ENCODE results near the gene ASTN2. TPM values are rescaled to one million over a fixed set of nuclear protein-coding genes. Genes with fewer than 3 reads are reported as not detected.

The ASTN2 gene
- polyA plus RNA-seq, 1 experiment: 12.8 TPM

- CTCF ChIA-PET: interaction anchor here (1.2 kb wide), 1 partner anchor 47 kb away, joined by 3 read pairs; no protein-coding TSS in a partner anchor
- TF ChIP-seq, protein P1, sequence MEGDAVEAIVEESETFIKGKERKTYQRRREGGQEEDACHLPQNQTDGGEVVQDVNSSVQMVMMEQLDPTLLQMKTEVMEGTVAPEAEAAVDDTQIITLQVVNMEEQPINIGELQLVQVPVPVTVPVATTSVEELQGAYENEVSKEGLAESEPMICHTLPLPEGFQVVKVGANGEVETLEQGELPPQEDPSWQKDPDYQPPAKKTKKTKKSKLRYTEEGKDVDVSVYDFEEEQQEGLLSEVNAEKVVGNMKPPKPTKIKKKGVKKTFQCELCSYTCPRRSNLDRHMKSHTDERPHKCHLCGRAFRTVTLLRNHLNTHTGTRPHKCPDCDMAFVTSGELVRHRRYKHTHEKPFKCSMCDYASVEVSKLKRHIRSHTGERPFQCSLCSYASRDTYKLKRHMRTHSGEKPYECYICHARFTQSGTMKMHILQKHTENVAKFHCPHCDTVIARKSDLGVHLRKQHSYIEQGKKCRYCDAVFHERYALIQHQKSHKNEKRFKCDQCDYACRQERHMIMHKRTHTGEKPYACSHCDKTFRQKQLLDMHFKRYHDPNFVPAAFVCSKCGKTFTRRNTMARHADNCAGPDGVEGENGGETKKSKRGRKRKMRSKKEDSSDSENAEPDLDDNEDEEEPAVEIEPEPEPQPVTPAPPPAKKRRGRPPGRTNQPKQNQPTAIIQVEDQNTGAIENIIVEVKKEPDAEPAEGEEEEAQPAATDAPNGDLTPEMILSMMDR (IDR thresholded peaks at IDR 0.05; ENCODE audit: insufficient read depth, low read depth, low read length): no peak
- no peak for DNase-seq (ENCODE audit: low read depth)
- Histone ChIP-seq H3K36me3 (ENCODE audit: control insufficient read depth, insufficient read depth, low read length) (no peaks in the 10 kb centered on the region), H3K4me3 (ENCODE audit: low read depth, low read length) (no peak overlapping the region), H3K27me3 (ENCODE audit: control insufficient read depth, insufficient read depth, low read length) (no peaks in the 10 kb centered on the region; the same call in 1 of the 2 replicates)
- POLR2A ChIA-PET: interaction anchor here (1.2 kb wide), 1 partner anchor 9 kb away, joined by 3 read pairs; no protein-coding TSS in a partner anchor
Observed at GRCh38 chr9:116907989-116908388, 506.9 kb downstream of the ASTN2 start.

GRCh38 chr9:116905171-116905588 lies 509.7 kb downstream of the ASTN2 start:
- no peak for DNase-seq (ENCODE audit: low read depth)
- POLR2A ChIA-PET: no interaction called here
- CTCF ChIA-PET: interaction anchor here (1.1 kb wide), 1 partner anchor 19 kb away, joined by 3 read pairs; no protein-coding TSS in a partner anchor
- Histone ChIP-seq H3K36me3 (ENCODE audit: control insufficient read depth, insufficient read depth, low read length) (no peaks in the 10 kb centered on the region), H3K4me3 (ENCODE audit: low read depth, low read length) (no peak overlapping the region), H3K27me3 (ENCODE audit: control insufficient read depth, insufficient read depth, low read length) (no peaks in the 10 kb centered on the region; the same call in 1 of the 2 replicates)
- TF ChIP-seq, protein P1 (IDR thresholded peaks at IDR 0.05; ENCODE audit: insufficient read depth, low read depth, low read length): no peak

DNA sequence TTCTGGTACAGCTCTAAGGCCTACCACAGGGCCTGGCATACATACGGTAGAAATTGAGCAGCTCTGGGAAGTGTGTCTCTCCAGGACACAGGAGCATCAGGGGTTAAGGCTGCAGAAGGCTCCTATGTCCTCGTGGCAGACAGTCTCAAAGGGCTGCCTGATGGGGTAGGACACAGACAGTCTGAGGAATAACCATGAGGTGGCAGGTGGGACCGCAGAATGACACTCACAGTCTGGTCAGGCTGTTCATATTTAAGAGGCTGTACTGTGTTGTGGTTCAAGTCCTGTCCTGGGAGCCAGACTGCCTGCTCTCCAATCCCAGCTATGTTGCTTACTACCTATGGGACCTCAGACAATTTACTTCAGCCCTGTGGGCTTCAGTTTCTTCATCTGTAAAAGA lies 510.7 kb downstream of the ASTN2 start:
- Histone ChIP-seq H3K36me3 (ENCODE audit: control insufficient read depth, insufficient read depth, low read length) (no peaks in the 10 kb centered on the region), H3K27me3 (ENCODE audit: control insufficient read depth, insufficient read depth, low read length) (no peaks in the 10 kb centered on the region; the same call in 1 of the 2 replicates), H3K4me3 (ENCODE audit: low read depth, low read length) (no peak overlapping the region)
- TF ChIP-seq, protein P1 (IDR thresholded peaks at IDR 0.05; ENCODE audit: insufficient read depth, low read depth, low read length): no peak
- ChIA-PET CTCF (no interaction called here), POLR2A (no interaction called here)
- DNase-seq (ENCODE audit: low read depth): no peak

GRCh38 chr9:116901260-116901659 lies 513.6 kb downstream of the ASTN2 start:
- CTCF ChIA-PET: no interaction called here
- TF ChIP-seq, protein P1 (IDR thresholded peaks at IDR 0.05; ENCODE audit: insufficient read depth, low read depth, low read length): no peak
- peak; percentile 9 for DNase-seq (ENCODE audit: low read depth)
- POLR2A ChIA-PET: no interaction called here
- Histone ChIP-seq H3K27me3 (ENCODE audit: control insufficient read depth, insufficient read depth, low read length) (no peaks in the 10 kb centered on the region; the same call in 1 of the 2 replicates), H3K4me3 (ENCODE audit: low read depth, low read length) (no peak overlapping the region), H3K36me3 (ENCODE audit: control insufficient read depth, insufficient read depth, low read length) (no peaks in the 10 kb centered on the region)

GRCh38 chr9:116900543-116900942 lies 514.3 kb downstream of the ASTN2 start:
- POLR2A ChIA-PET: no interaction called here
- CTCF ChIA-PET: no interaction called here
- TF ChIP-seq, protein P1 (IDR thresholded peaks at IDR 0.05; ENCODE audit: insufficient read depth, low read depth, low read length): no peak
- Histone ChIP-seq H3K4me3 (ENCODE audit: low read depth, low read length) (no peak overlapping the region), H3K27me3 (ENCODE audit: control insufficient read depth, insufficient read depth, low read length) (no peaks in the 10 kb centered on the region; the same call in 1 of the 2 replicates), H3K36me3 (ENCODE audit: control insufficient read depth, insufficient read depth, low read length) (no peaks in the 10 kb centered on the region)
- no peak for DNase-seq (ENCODE audit: low read depth)
